Kidney (tissue), 14 donors: ENCODE measurements around the gene ZNRF3. TPM values are rescaled to one million over a fixed set of nuclear protein-coding genes. Genes with fewer than 3 reads are reported as not detected.

Experiments used
- DNase-seq, 5 donors: peaks; one replicate each; pipeline ENCODE4 v3.0.0-alpha.2; 2013 to 2020
- FAIRE-seq: peaks from 2 replicates; lab custom pipeline; 2012; peaks lifted over from hg19 to GRCh38; lab: Jason Lieb, UNC
- H3K27ac ChIP-seq, 2 donors: one replicate each; pipeline ENCODE4 v1.7.0; 2013; ENCODE audit warnings: low read depth in 2 of 2, low read length in 2 of 2, inconsistent platforms in 1 of 2
- H3K27me3 ChIP-seq: one replicate; pipeline ENCODE4 v1.7.1; 2013; ENCODE audit warnings: low read length, inconsistent platforms; ENCODE audit not compliant: control insufficient read depth, insufficient read depth
- H3K36me3 ChIP-seq, 3 donors: one replicate each; pipeline versions ENCODE4 v1.7.0 to v1.7.1; 2013; ENCODE audit warnings: low read length in 3 of 3, control low read depth in 1 of 3, inconsistent platforms in 1 of 3; ENCODE audit not compliant: insufficient read depth in 3 of 3, control insufficient read depth in 2 of 3
- H3K4me1 ChIP-seq, 3 donors: one replicate each; pipeline versions ENCODE4 v1.7.0 to v1.7.1; 2013; ENCODE audit warnings: low read length in 3 of 3, inconsistent platforms in 1 of 3, low read depth in 1 of 3; ENCODE audit not compliant: control insufficient read depth in 2 of 3, insufficient read depth in 2 of 3
- H3K4me3 ChIP-seq, 3 donors: one replicate each; pipeline versions ENCODE4 v1.7.0 to v1.8.1; 2013; ENCODE audit warnings: low read length in 3 of 3, control low read depth in 1 of 3, inconsistent platforms in 1 of 3
- H3K9ac ChIP-seq, 3 donors: one replicate each; pipeline versions ENCODE4 v1.7.0 to v1.7.1; 2013; ENCODE audit warnings: low read length in 3 of 3, control low read depth in 1 of 3, inconsistent platforms in 1 of 3
- H3K9me3 ChIP-seq, 3 donors: one replicate each; pipeline versions ENCODE4 v1.7.0 to v1.7.1; 2013; ENCODE audit warnings: low read length in 3 of 3, control low read depth in 1 of 3, inconsistent platforms in 1 of 3; ENCODE audit not compliant: control insufficient read depth in 2 of 3, insufficient read depth in 1 of 3
- CTCF ChIP-seq: IDR thresholded peaks from 3 replicates; pipeline ENCODE4 v1.5.1; 2012; ENCODE audit warnings: mild to moderate bottlenecking, moderate library complexity, borderline replicate concordance; ENCODE audit not compliant: insufficient read depth; ENCODE audit errors: extremely low read depth
- intact Hi-C: fragments of 100-400 bp; cut with DNase I; formaldehyde crosslinking; loops from one replicate; pipeline ENCODE4 v1.11.1; 2022
- polyA plus RNA-seq: library from polyadenylated mRNA; stranded (reverse); fragments of 350-450 nt; fragmentation: Illumina TruSeq; extraction: RNeasy Lipid Tissue Mini Kit (QIAGEN cat#74804); gene quantifications from one replicate; pipeline ENCODE4 v1.2.3, GENCODE V29; 2014; ENCODE audit warnings: low read depth, low replicate concordance; ENCODE audit not compliant: insufficient read depth
- total RNA-seq: library from RNA; stranded (reverse); fragmentation: NEBNext Ultra II Directional; extraction: Animal tissue kit (Norgen Biotek cat#: 25700); gene quantifications from one replicate; pipeline ENCODE4 v1.2.1, GENCODE V29; 2021
- donor health status: control.
- donor health status: control.
- donor health status: control.
- donor health status: control.
- donor health status: control.
- donor health status: DM: yes; HTN: yes; CAD: no.
- donor health status: Normal renal cell carcinoma (clear cell type).

ZNRF3 gene
- total and polyA plus RNA-seq, 2 donors from 2014 or later: 6.8 to 24.4 TPM

- intact Hi-C loops: no loop called here
- Histone ChIP-seq H3K27ac (no peak overlapping the region), H3K36me3 (no peaks in the 10 kb centered on the region), H3K4me3 (peak overlapping the region in 1 of 3 donors; percentile 87), H3K4me1 (peaks cover 5 to 12% (median 9%) of the 10 kb centered on the region in 3 donors), H3K9ac (no peak overlapping the region), H3K9me3 (no peaks in the 10 kb centered on the region), H3K27me3 (no peaks in the 10 kb centered on the region)
- DNase-seq (no peak), FAIRE-seq (no peak)
- TF ChIP-seq CTCF: no peak
These were observed 215 bp downstream of the ZNRF3 start for GRCh38 chr22:28883657-28883916.

GRCh38 chr22:28883917-28884746 lies 760 bp downstream of the ZNRF3 start:
- Histone ChIP-seq H3K27ac (peak overlapping the region; percentile 63 to 70), H3K4me3 (peak overlapping the region; percentile 83 to 87 (median 85)), H3K9me3 (no peaks in the 10 kb centered on the region), H3K4me1 (peaks cover 5 to 12% (median 9%) of the 10 kb centered on the region in 3 donors), H3K27me3 (no peaks in the 10 kb centered on the region), H3K36me3 (no peaks in the 10 kb centered on the region), H3K9ac (peak overlapping the region; percentile 59 to 88 (median 67))
- FAIRE-seq: no peak
- intact Hi-C loops: no loop called here
- peak; percentile 52 to 85 (median 73) for DNase-seq
- TF ChIP-seq CTCF: no peak

- peak overlapping the region in 2 of 3 donors; percentile 67 to 88 for H3K9ac ChIP-seq
- peak overlapping the region; percentile 83 to 87 (median 85) for H3K4me3 ChIP-seq
- intact Hi-C loops: no loop called here
- no peaks in the 10 kb centered on the region for H3K27me3 ChIP-seq
- FAIRE-seq (no peak), DNase-seq (peak in 2 of 5 donors; percentile 50 to 54)
- no peaks in the 10 kb centered on the region for H3K9me3 ChIP-seq
- H3K27ac ChIP-seq: peak overlapping the region; percentile 63 to 70
- no peak for TF ChIP-seq CTCF
- H3K4me1 ChIP-seq: peaks cover 5 to 12% (median 9%) of the 10 kb centered on the region in 3 donors
- no peaks in the 10 kb centered on the region for H3K36me3 ChIP-seq
These were observed 1.5 kb downstream of the ZNRF3 start for GRCh38 chr22:28884747-28885350.
